CD4-positive, alpha-beta T cell treated with Interleukin-10 for 1 hour (primary cell): ENCODE measurements around the gene NCKAP5.

Experiments used
- DNase-seq: peaks from one replicate; pipeline ENCODE4 v3.0.0-alpha.2; 2020

The NCKAP5 gene

GRCh38 chr2:133377021-133377481 lies 191.2 kb downstream of the NCKAP5 start:
- no peak for DNase-seq

- no peak for DNase-seq
Observed at GRCh38 chr2:133374781-133375180, 193.5 kb downstream of the NCKAP5 start.

GRCh38 chr2:133371286-133371685 lies 197.0 kb downstream of the NCKAP5 start:
- DNase-seq = no peak

- no peak for DNase-seq
Observed at GRCh38 chr2:133369901-133370658, 198.2 kb downstream of the NCKAP5 start.

DNA sequence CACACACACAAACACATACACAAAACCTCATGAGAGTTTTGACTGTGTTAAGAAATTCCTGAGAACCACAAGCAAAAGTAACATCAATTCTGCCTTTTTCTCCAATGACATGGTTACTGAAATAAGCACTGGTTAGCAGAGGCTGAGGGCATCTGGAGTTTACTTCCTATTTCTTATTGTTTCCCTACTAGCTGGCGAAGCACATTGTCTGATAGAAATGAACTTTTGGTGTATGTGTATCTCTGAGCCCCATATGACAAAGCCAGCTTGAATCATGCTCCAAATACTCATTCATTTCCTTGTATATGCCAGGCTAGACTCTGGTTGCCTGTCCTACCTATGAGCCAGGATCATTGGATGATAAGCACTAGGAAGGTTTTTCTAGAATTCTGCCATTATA lies 203.1 kb downstream of the NCKAP5 start:
- no peak for DNase-seq

DNA sequence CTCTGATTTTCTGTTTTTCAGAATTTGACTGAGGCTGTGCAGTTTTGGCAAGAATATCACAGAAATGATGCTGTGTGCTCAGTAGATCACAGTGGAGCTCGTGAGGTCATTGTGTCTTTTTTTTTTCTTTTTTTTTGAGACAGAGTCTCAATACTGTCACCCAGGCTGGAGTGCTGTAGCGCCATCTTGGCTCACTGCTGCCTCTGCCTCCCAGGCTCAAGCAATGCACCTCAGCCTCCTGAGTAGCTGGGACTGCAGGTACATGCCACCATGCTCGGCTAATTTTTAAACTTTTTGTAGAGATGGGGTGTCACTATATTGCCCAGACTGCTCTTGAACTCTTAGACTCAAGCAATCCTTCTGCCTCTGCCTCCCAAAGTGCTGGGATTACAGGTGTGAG lies 203.6 kb downstream of the NCKAP5 start:
- DNase-seq = no peak

DNA sequence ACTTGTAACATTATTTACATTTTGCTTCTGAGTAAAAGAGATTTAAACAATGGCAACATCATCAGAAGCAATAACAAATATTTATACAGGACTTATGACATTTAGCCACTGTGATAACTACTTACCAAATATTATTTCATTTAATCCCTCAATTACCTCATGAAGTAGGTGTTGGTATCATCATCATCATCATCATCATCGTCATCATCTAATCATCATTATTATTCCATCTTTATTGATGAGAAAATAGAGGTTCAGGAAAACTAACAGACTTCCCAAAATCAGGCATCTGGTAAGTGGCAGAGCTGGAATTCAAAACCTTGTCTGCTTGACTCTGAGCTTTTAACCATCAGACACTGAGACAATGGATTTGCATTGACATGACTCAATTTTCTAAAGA lies 204.4 kb downstream of the NCKAP5 start:
- DNase-seq = no peak

DNA sequence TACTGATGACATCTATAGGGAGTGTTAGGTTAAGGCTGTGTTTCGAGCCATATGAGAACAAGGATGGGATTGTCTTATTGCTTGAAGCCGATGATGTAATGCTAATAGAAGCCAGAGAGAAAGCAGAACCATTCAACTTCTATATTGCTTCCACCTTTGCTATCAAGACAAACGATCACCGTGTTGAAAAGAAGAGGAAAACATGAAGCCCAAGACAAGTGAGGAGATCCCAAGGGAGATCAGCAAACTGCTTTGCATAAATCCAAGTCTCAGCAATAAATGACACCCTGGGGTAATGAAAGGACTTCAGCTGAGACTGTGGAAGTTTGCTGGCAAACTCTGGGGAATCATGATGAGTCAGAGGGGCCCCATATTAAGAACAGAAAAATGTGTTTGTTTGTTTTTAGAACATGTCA lies 206.2 kb downstream of the NCKAP5 start:
- no peak for DNase-seq

DNA sequence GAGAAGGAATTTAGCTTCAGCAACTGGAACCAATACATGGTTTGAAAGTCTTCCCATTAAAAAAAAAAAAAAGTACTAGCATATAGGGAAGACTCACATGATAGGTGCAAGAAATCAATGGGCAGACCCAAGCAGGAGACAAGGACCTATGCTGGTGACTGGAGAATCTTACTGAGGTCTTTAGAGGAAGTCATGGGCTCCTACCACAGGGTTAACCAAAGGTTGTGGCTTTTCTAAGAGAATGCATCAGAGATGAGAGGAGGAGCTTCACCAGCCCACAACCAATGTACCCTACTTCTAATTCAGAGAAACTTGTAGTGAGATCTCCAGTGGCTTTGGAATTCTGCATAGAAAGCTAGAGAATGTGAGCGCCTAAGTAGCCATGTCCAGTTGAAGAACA lies 207.4 kb downstream of the NCKAP5 start:
- no peak for DNase-seq

DNA sequence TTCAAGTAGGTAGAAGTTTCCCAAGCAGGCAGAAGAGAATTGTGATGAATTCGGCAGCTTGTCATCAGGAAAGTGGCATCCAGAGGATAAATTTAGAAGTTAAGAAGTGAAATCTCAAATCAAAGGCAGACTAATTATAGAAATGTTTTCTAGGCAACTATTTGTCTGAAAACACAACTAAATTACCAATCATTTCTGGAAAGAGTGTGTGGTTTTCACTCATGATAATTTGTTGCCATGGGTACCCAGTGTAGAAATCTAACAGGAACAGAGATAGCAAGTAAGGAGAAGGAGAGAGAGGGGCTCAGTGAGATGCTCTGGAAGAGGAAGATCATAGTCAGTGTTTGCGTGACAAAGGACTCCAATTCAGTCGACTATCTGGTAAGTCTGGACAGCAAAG lies 208.1 kb downstream of the NCKAP5 start:
- DNase-seq = no peak

- DNase-seq = no peak
Observed at GRCh38 chr2:133352719-133353118, 215.5 kb downstream of the NCKAP5 start.

DNA sequence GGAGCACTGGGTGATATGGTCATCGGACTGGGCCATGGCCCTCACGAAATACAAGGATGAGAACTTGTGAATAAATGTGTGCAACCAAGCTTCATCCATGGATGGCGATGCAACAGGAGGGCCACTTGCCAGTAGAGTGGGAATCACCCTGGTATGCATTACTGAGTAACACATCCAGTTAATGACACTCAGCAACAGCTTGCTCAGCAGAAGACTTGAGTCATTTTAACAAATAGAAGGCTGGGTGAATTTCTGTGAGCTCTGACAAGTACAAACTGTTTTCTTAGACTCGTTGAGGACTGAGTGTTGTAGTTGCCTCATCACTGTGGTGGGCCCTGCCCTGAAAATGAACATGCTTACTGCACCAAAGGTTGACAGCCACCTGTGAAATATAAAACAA lies 221.6 kb downstream of the NCKAP5 start:
- DNase-seq = no peak

GRCh38 chr2:133345638-133346037 lies 222.6 kb downstream of the NCKAP5 start:
- no peak for DNase-seq

DNA sequence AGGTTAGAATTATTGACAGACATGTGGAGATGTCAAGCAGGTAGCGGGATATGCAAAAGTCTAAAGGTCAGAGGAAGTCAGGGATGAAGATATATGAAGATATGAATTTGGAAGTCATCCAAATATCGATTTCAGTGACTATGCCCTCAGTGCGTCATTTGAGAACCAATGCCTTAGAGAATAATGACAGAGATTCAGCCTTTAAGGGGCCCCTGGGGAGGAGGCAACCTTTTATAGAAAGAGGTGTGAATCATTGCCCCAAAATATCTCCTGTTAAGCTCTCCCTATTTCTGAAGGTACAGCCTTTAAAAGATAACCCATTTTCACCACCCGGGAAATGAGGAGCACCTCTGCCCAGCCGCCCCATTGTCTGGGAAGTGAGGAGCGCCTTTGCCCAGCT lies 223.4 kb downstream of the NCKAP5 start:
- no peak for DNase-seq

DNA sequence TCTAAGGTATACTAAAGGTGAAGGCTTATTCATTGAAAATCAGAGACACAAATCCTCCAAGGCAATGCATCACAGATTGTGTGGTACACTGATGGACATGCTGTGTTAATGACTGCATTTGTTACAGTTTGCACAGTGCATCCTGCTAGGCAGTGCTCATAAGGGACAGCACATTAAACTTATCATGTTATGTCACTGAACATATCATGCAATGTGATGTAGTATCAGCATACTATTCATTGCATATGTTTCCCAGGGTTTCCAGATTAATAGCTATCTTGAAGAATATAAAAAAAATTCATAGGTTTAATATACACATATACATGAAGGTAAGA lies 225.3 kb downstream of the NCKAP5 start:
- no peak for DNase-seq

DNA sequence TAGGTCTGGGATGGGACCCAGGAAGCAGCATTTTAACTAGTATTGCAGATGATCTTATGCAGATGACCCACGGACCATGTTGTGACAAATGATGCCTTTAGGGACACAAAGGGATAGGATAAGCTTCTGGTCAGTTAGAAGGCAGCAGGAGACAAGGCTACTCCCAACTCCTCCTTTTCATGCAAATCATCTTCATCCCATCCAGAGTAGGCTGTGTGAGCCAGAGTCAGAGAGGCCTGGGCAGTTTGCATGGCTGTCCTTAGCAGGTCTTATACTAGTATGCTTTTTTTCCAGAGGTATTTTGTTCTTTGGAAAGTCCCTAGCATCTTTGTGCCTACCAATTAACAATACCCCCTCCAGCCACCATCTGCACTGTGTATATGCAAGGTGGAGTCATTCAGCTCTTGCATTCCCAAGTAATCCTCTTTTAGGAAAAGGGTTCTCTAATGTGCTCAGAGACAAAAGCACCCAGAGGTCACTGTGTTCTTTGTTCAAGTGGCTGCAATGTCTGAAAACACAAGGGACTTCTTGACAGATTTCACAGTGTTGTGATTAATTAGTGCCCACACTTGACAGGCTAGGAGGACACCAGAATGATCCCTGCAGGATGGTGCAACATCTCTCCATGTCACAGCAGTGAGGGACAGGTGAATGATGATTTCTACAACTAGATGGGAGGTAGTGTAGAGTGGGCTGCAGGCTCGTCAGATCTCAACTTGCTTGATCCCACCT lies 225.8 kb downstream of the NCKAP5 start:
- no peak for DNase-seq

DNA sequence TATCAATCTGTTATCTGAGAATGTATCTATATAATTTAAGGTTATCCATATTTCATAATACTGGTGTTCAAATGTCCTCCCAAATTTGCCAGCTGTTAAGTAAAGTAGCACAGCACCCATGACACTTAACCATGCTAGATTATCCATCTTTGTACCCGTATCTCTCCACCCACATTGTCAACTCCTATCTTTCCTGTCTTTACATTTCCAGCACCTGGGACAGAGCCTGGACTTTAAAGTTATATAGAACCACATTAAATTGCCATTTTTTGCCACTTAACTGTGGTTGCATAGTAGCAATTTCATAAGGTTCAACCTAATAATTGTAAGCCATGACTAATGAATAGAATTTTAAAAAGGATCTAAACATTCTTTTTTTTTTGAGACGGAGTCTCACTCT lies 226.7 kb downstream of the NCKAP5 start:
- no peak for DNase-seq

DNA sequence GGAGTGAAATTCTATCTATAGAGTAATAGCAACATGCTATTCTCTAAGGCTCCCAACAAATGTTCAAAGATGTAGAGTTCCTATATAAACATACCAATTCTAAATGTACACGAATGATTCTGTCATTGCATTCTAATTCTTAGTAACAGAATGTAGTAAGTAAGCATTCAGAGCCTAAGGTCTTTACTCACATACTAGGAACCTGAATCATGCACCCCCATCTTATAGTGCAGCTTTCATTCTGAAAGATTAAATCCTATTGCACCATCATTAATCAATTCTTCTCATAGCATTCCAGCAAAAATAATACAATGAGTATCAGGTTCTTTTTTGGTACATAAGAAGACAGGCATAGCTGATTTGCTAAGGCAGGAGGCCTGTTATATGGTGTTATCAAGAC lies 230.0 kb downstream of the NCKAP5 start:
- DNase-seq = no peak

DNA sequence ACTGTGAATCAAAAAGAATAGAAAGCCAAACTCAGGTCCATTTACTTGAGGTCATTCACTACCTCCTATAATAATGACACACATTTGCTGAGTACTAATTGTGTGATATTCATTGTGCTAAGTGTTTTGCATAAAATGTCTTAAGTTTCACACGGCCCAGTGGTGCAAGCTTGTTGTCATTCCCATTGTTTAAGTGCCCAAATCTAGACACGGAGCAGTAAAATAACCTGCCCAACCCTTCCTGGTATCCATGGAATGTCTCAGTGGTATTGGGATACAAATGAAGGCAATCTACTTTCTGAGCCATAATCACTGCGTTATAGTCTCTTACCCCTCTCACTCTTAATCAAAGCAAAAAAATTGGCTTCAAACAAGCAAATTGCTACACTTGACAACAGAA lies 233.3 kb downstream of the NCKAP5 start:
- no peak for DNase-seq

DNA sequence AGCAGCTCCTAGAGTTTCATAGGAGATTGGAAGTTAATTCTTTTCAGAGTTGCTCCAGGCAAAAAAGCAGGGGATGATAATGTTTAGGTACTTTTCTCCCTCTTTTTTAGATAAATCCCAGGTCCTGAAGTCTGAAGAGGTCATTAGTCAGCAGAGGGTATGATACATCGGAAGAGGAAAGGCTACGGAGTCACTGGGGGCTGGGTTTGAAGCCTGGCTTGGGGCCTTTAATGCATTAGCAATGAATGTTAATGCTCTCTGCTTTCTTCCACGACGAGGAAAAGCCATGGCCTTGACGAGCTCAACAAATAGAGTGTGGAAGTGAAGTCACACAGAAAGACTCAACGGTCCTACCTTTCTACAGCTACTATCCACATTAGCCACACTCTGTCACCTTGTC lies 235.1 kb downstream of the NCKAP5 start:
- DNase-seq = no peak

DNA sequence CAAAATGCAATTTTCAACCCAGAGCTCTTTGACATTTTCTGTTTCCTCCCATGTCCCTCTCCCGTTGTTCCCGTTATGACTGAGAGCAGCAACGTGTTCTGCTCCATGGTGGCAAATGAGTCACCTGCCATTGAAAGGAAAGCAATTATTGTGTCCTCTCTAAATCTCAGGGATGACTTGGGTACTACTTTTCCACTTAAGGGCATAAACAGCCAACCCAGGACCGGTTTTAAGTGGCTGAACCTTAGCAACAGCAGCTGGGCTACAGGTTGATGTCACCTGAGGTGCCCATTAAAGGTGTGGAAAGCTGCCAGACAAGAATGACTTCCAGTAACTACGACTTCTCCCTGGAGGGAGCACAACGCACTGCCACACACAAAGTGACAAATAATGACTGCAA lies 236.8 kb downstream of the NCKAP5 start:
- no peak for DNase-seq

GRCh38 chr2:133326652-133327397 lies 241.4 kb downstream of the NCKAP5 start:
- no peak for DNase-seq

GRCh38 chr2:133324150-133324561 lies 244.1 kb downstream of the NCKAP5 start:
- DNase-seq = no peak

- no peak for DNase-seq
Observed at GRCh38 chr2:133322909-133323308, 245.4 kb downstream of the NCKAP5 start.
